Prostate gland (tissue), 2 donors: ENCODE measurements around the gene CRIM1.

Experiments used
- CTCF ChIP-seq, 4 experiments: fragments of 200-600 bp in 2 of 4; fragments of 450-650 bp in 2 of 4; sonication (generic) in 2 of 4; IDR thresholded peaks; 1 replicate in 3 of 4; 2 replicates in 1 of 4; pipeline ENCODE4 v1.5.1; 2016 to 2019; ENCODE audit warnings: antibody characterized with exemption in 4 of 4, mild to moderate bottlenecking in 2 of 4, moderate library complexity in 2 of 4
- POLR2A ChIP-seq: fragments of 450-650 bp; IDR thresholded peaks from one replicate; pipeline ENCODE4 v1.6.1; 2016; ENCODE audit warnings: antibody characterized with exemption, mild to moderate bottlenecking

- no peak for TF ChIP-seq CTCF (IDR thresholded peaks at IDR 0.05)
- no peak for TF ChIP-seq POLR2A
These were observed 124.5 kb downstream of the CRIM1 start for GRCh38 chr2:36480028-36480427.
